ENCODE data around the gene CCDC177. TPM values are rescaled to one million over a fixed set of nuclear protein-coding genes. Genes with fewer than 3 reads are reported as not detected.

CCDC177 gene
- polyA plus RNA-seq, 1 experiment: not detected

- CTCF ChIA-PET: interaction anchor here (0.6 to 6.3 kb wide), 8 partner anchors 9 to 45 kb away, joined by 3 to 49 read pairs (median 14); no protein-coding TSS in a partner anchor
- H3K27me3 ChIP-seq (ENCODE audit: control insufficient read depth, insufficient read depth, low read length): peaks cover 45% of the 10 kb centered on the region
- H3K4me3 ChIP-seq (ENCODE audit: low read depth, low read length): no peak overlapping the region
- no peak for TF ChIP-seq CTCF (IDR thresholded peaks at IDR 0.05; ENCODE audit: insufficient read depth, low read depth, low read length)
- POLR2A ChIA-PET: no interaction called here
- no peaks in the 10 kb centered on the region for H3K36me3 ChIP-seq (ENCODE audit: control insufficient read depth, insufficient read depth, low read length)
- no peak for DNase-seq (ENCODE audit: low read depth)
These were observed 3.8 kb downstream of the CCDC177 start for GRCh38 chr14:69570836-69571330.

GRCh38 chr14:69569859-69570258 is 4.8 kb downstream of the CCDC177 start:
- Histone ChIP-seq H3K27me3 (ENCODE audit: control insufficient read depth, insufficient read depth, low read length) (peaks cover 43% of the 10 kb centered on the region), H3K4me3 (ENCODE audit: low read depth, low read length) (no peak overlapping the region), H3K36me3 (ENCODE audit: control insufficient read depth, insufficient read depth, low read length) (no peaks in the 10 kb centered on the region)
- DNase-seq (ENCODE audit: low read depth): no peak
- ChIA-PET POLR2A (no interaction called here), CTCF (interaction anchor here (2.2 to 6.3 kb wide), 3 partner anchors 10 to 34 kb away, joined by 9 to 31 read pairs (median 19); no protein-coding TSS in a partner anchor)
- no peak for TF ChIP-seq CTCF (IDR thresholded peaks at IDR 0.05; ENCODE audit: insufficient read depth, low read depth, low read length)

- DNase-seq (ENCODE audit: low read depth): no peak
- ChIA-PET CTCF (no interaction called here), POLR2A (no interaction called here)
- Histone ChIP-seq H3K4me3 (ENCODE audit: low read depth, low read length) (no peak overlapping the region), H3K36me3 (ENCODE audit: control insufficient read depth, insufficient read depth, low read length) (no peaks in the 10 kb centered on the region), H3K27me3 (ENCODE audit: control insufficient read depth, insufficient read depth, low read length) (peaks cover 38% of the 10 kb centered on the region)
- TF ChIP-seq CTCF (IDR thresholded peaks at IDR 0.05; ENCODE audit: insufficient read depth, low read depth, low read length): no peak
These were observed 7.1 kb downstream of the CCDC177 start for GRCh38 chr14:69567563-69567962.

DNA sequence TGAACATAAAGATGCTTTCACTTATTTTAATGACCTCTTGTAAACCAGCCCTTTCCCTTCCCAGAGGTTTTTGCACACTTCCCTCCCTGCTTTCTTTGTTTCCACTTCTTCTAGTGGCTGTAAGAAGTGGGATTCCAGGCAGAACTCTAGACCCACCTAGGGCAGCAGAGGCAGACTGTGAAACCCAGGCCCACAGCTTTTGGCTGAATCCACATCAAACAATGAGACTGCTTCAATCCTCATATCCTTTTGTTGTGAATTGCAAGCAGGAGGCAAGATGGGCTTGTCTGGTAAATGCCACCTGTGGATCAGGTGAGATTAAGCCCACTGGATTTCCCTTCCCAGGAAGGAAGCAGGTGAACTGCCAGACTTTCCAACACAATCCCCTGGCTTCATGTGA is 12.8 kb downstream of the CCDC177 start:
- CTCF ChIA-PET: interaction anchor here (1.1 to 3.7 kb wide), 2 partner anchors 11 to 26 kb away, joined by 3 to 31 read pairs; partner anchors contain the start of gene CCDC177
- Histone ChIP-seq H3K4me3 (ENCODE audit: low read depth, low read length) (no peak overlapping the region), H3K36me3 (ENCODE audit: control insufficient read depth, insufficient read depth, low read length) (no peaks in the 10 kb centered on the region), H3K27me3 (ENCODE audit: control insufficient read depth, insufficient read depth, low read length) (peaks cover 19% of the 10 kb centered on the region)
- DNase-seq (ENCODE audit: low read depth): no peak
- TF ChIP-seq CTCF (IDR thresholded peaks at IDR 0.05; ENCODE audit: insufficient read depth, low read depth, low read length): no peak
- POLR2A ChIA-PET: no interaction called here

DNA sequence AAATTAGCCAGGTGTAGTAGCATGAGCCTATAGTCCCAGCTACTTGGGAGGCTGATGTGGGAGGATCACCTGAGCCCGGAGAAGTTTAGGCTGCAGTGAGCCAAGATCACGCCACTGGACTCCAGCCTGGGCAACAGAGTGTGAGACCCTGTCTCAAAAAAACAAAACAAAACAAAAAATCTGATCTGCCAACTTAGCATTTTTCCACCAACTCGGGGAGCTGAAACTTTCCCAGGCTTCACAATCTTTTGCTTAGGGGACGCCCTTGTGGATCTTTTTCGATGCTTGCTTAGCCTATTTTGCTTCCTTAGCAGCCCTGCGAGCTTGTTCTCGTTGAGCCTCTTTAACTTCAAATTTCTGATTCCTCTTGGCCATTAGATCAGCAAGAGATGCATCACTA is 13.8 kb downstream of the CCDC177 start:
- POLR2A ChIA-PET: no interaction called here
- DNase-seq (ENCODE audit: low read depth): no peak
- no peak for TF ChIP-seq CTCF (IDR thresholded peaks at IDR 0.05; ENCODE audit: insufficient read depth, low read depth, low read length)
- Histone ChIP-seq H3K36me3 (ENCODE audit: control insufficient read depth, insufficient read depth, low read length) (no peaks in the 10 kb centered on the region), H3K27me3 (ENCODE audit: control insufficient read depth, insufficient read depth, low read length) (peaks cover 20% of the 10 kb centered on the region), H3K4me3 (ENCODE audit: low read depth, low read length) (no peak overlapping the region)
- CTCF ChIA-PET: interaction anchor here (1.1 to 3.7 kb wide), 3 partner anchors 12 to 258 kb away, joined by 3 to 31 read pairs (median 3); partner anchors contain the start of gene CCDC177
